Measurements from ENCODE around the gene APEX1. TPM values are rescaled to one million over a fixed set of nuclear protein-coding genes. Genes with fewer than 3 reads are reported as not detected.
"Not testable (repeated sequence)": the region's sequence is repeated elsewhere in the genome, so short reads cannot be mapped to it uniquely, and the experiment has no call there.

The APEX1 gene
- total and polyA plus RNA-seq, 2 of the 8 experiments (the other 6 are each of a cell fraction or from before 2014, with no cell fraction given), result 384 to 700 TPM

DNA sequence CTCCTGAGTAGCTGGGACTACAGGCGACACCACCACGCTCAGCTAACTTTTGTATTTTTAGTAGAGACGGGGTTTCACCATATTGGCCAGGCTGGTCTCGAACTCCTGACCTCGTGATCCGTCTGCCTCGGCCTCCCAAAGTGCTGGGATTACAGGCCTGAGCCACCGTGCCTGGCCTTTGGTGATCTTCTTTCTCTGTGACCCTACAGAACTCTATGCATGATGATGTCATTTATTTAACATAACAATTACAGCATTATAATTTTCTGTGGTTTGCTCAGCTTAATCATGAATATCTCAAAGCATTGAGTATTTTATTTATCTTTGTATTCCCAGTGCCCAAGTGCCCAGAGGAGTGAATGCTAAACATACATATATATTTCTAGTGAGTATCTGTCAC is 2.2 kb upstream of the APEX1 start:
- Histone ChIP-seq H3K4me2 (ENCODE audit: insufficient read depth in 1 of 2, low read depth in 2 of 2, low read length in 2 of 2) (peak overlapping the region in 1 of 2 experiments; percentile 74; a peak in 1 of 4 replicates), H3K4me1 (replicated peaks in 1 of 4; ENCODE audit: control insufficient read depth in 3 of 4, insufficient read depth in 4 of 4, low read length in 3 of 4) (peaks cover 0 to 10% (median 1%) of the 10 kb centered on the region in 4 experiments; a peak in 3 of 7 replicates), H3K36me3 (ENCODE audit: control insufficient read depth in 2 of 4, insufficient read depth in 4 of 4, low read length in 3 of 4) (peaks cover 30 to 60% (median 51%) of the 10 kb centered on the region in 4 experiments), H3K79me2 (ENCODE audit: control insufficient read depth in 1 of 2, insufficient read depth in 2 of 2, low read length in 2 of 2) (peaks cover 3 to 38% of the 10 kb centered on the region in 2 experiments; a peak in 3 of 4 replicates)
- H2BK20ac ChIP-seq (ENCODE audit: low read length); H3K23me2 ChIP-seq (ENCODE audit: low read depth, low read length); H3K9me3 ChIP-seq (ENCODE audit: insufficient read depth in 2 of 2, low read depth in 1 of 2, low read length in 1 of 2); H4K91ac ChIP-seq (replicated peaks; ENCODE audit: insufficient read length, low read length); H2BK5ac ChIP-seq (ENCODE audit: low read depth, low read length); H2AK5ac ChIP-seq (ENCODE audit: low read depth, low read length); FAIRE-seq; H2BK120ac ChIP-seq (replicated peaks; ENCODE audit: low read depth, low read length); H4K8ac ChIP-seq (ENCODE audit: extremely low read depth, insufficient read depth, low read length); H3K4ac ChIP-seq (replicated peaks; ENCODE audit: insufficient read length, low read depth, low read length); H3K9ac ChIP-seq (replicated peaks in 1 of 4; ENCODE audit: extremely low read depth in 1 of 4, low read depth in 3 of 4, low read length in 3 of 4); DNase-seq (ENCODE audit: low read depth in 1 of 2, low spot score in 2 of 2); H3K4me3 ChIP-seq (ENCODE audit: extremely low read depth in 1 of 4, insufficient read depth in 2 of 4, low read depth in 3 of 4, low read length in 4 of 4); H3K18ac ChIP-seq (ENCODE audit: extremely low read depth, low read length); H3K23ac ChIP-seq (ENCODE audit: insufficient read length); H3K27ac ChIP-seq (ENCODE audit: low read depth, low read length); H3K27me3 ChIP-seq (replicated peaks in 1 of 4; ENCODE audit: control insufficient read depth in 3 of 4, extremely low read depth in 1 of 4, insufficient read depth in 3 of 4, low read length in 3 of 4); H2BK15ac ChIP-seq (ENCODE audit: low read length); H4K20me1 ChIP-seq (replicated peaks in 1 of 2; ENCODE audit: control insufficient read depth in 1 of 2, insufficient read depth in 2 of 2, low read length in 2 of 2); H3K14ac ChIP-seq (ENCODE audit: insufficient read length); H4K5ac ChIP-seq (ENCODE audit: insufficient read length, low read depth, low read length); H2BK12ac ChIP-seq (ENCODE audit: low read depth, low read length); H2AFZ ChIP-seq (ENCODE audit: low read length); H3K56ac ChIP-seq (replicated peaks; ENCODE audit: insufficient read length, low read depth, low read length); H3K79me1 ChIP-seq (ENCODE audit: low read depth, low read length): not testable (repeated sequence)
- WGBS, 2 experiments (ENCODE audit: extremely low coverage in 1 of 2, insufficient coverage in 1 of 2, insufficient read length in 1 of 2, insufficient replicate concordance in 2 of 2, low coverage in 1 of 2, low lambda C conversion rate in 2 of 2, missing lambda C conversion rate in 1 of 2), result 93% methylated on average over 8 of the region's 8 CpGs; no CpG with 5 or more reads in 1 of the 2 experiments
- ChIA-PET CTCF (ENCODE audit: partially characterized antibody) (interaction anchor here (0.6 to 3.7 kb wide), 6 partner anchors 33 to 413 kb away, joined by 3 to 9 read pairs (median 4); partner anchors contain the start of gene TEP1), POLR2A (ENCODE audit: partially characterized antibody) (interaction anchor here (0.7 to 5.5 kb wide), 7 partner anchors 8 to 160 kb away, joined by 3 to 88 read pairs (median 5); partner anchors contain the start of genes PARP2, PIP4P1 and PNP)
- TF ChIP-seq TBP (IDR thresholded peaks at IDR 0.05; ENCODE audit: low read depth, low read length), result peak; percentile 70
